ENCODE results near the gene QSOX2. TPM values are rescaled to one million over a fixed set of nuclear protein-coding genes. Genes with fewer than 3 reads are reported as not detected.

Gene QSOX2
- total RNA-seq, 1 donor from 2014 or later = 15.5 TPM

- H3K9me3 Mint-ChIP-seq (ENCODE audit: unreplicated experiment) = no peaks in the 10 kb centered on the region
- no peak overlapping the region for H3K27ac Mint-ChIP-seq (ENCODE audit: unreplicated experiment)
- no peaks in the 10 kb centered on the region for H3K36me3 Mint-ChIP-seq (ENCODE audit: unreplicated experiment)
- H3K4me1 Mint-ChIP-seq (ENCODE audit: unreplicated experiment) = no peaks in the 10 kb centered on the region
- no peak for DNase-seq (ENCODE audit: extremely low spot score, unreplicated experiment)
- H3K4me3 Mint-ChIP-seq (ENCODE audit: unreplicated experiment) = no peak overlapping the region
- no peak for TF ChIP-seq CTCF (IDR thresholded peaks at IDR 0.05)
- H3K27me3 Mint-ChIP-seq (ENCODE audit: unreplicated experiment) = peaks cover 39% of the 10 kb centered on the region
Observed at GRCh38 chr9:136274786-136275654, 29.4 kb upstream of the QSOX2 start.

- H3K9me3 Mint-ChIP-seq (ENCODE audit: unreplicated experiment) = no peaks in the 10 kb centered on the region
- TF ChIP-seq CTCF (IDR thresholded peaks at IDR 0.05) = no peak
- H3K27ac Mint-ChIP-seq (ENCODE audit: unreplicated experiment) = no peak overlapping the region
- H3K4me1 Mint-ChIP-seq (ENCODE audit: unreplicated experiment) = no peaks in the 10 kb centered on the region
- DNase-seq (ENCODE audit: extremely low spot score, unreplicated experiment) = no peak
- H3K4me3 Mint-ChIP-seq (ENCODE audit: unreplicated experiment) = no peak overlapping the region
- peaks cover 46% of the 10 kb centered on the region for H3K27me3 Mint-ChIP-seq (ENCODE audit: unreplicated experiment)
- no peaks in the 10 kb centered on the region for H3K36me3 Mint-ChIP-seq (ENCODE audit: unreplicated experiment)
Observed at GRCh38 chr9:136273921-136274785, 28.5 kb upstream of the QSOX2 start.

GRCh38 chr9:136273244-136273865 lies 27.7 kb upstream of the QSOX2 start:
- H3K27ac Mint-ChIP-seq (ENCODE audit: unreplicated experiment) = no peak overlapping the region
- no peaks in the 10 kb centered on the region for H3K36me3 Mint-ChIP-seq (ENCODE audit: unreplicated experiment)
- DNase-seq (ENCODE audit: extremely low spot score, unreplicated experiment) = no peak
- no peaks in the 10 kb centered on the region for H3K9me3 Mint-ChIP-seq (ENCODE audit: unreplicated experiment)
- no peak overlapping the region for H3K4me3 Mint-ChIP-seq (ENCODE audit: unreplicated experiment)
- no peak for TF ChIP-seq CTCF (IDR thresholded peaks at IDR 0.05)
- no peaks in the 10 kb centered on the region for H3K4me1 Mint-ChIP-seq (ENCODE audit: unreplicated experiment)
- H3K27me3 Mint-ChIP-seq (ENCODE audit: unreplicated experiment) = peaks cover 50% of the 10 kb centered on the region

DNA sequence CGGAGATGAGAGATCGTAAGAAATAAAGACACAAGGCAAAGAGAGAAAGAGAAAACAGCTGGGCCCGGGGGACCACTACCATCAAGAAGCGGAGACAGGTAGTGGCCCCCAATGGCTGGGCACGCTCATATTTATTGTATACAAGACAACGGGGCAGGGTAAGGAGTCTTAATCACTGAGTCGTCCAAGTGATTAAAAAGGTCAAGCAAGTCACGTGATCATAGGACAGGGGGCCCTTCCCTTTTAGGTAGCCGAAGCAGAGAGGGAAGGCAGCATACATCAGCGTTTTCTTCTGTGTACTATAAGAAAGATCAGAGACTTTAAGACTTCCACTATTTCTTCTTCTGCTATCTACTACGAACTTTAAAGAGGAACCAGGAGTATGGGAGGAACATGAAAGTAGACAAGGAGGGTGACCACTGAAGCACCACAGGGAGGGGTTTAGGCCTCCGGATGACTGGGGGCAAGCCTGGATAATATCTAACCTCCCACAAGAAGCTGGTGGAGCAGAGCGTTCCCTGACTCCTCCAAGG lies 24.6 kb upstream of the QSOX2 start:
- no peak overlapping the region for H3K4me3 Mint-ChIP-seq (ENCODE audit: unreplicated experiment)
- H3K4me1 Mint-ChIP-seq (ENCODE audit: unreplicated experiment) = peaks cover 4% of the 10 kb centered on the region
- no peaks in the 10 kb centered on the region for H3K9me3 Mint-ChIP-seq (ENCODE audit: unreplicated experiment)
- H3K27ac Mint-ChIP-seq (ENCODE audit: unreplicated experiment) = no peak overlapping the region
- H3K36me3 Mint-ChIP-seq (ENCODE audit: unreplicated experiment) = no peaks in the 10 kb centered on the region
- no peak for DNase-seq (ENCODE audit: extremely low spot score, unreplicated experiment)
- H3K27me3 Mint-ChIP-seq (ENCODE audit: unreplicated experiment) = peaks cover 39% of the 10 kb centered on the region
- no peak for TF ChIP-seq CTCF (IDR thresholded peaks at IDR 0.05)

Data from osteocyte (in vitro differentiated cells).